Measurements from ENCODE around the gene HSPG2.
"Not testable (repeated sequence)": the region's sequence is repeated elsewhere in the genome, so short reads cannot be mapped to it uniquely, and the experiment has no call there.

Gene HSPG2

GRCh38 chr1:21935891-21936365 lies 1.2 kb downstream of the HSPG2 start:
- FAIRE-seq (no peak), DNase-seq (ENCODE audit: extremely low spot score, insufficient read length, low read depth) (no peak)

- DNase-seq (ENCODE audit: extremely low spot score, insufficient read length, low read depth) (no peak), FAIRE-seq (no peak)
Measured at GRCh38 chr1:21935393-21935804, 1.7 kb downstream of the HSPG2 start.

- FAIRE-seq (no peak), DNase-seq (ENCODE audit: extremely low spot score, insufficient read length, low read depth) (no peak)
Measured at GRCh38 chr1:21933397-21934248, 3.5 kb downstream of the HSPG2 start.

DNA sequence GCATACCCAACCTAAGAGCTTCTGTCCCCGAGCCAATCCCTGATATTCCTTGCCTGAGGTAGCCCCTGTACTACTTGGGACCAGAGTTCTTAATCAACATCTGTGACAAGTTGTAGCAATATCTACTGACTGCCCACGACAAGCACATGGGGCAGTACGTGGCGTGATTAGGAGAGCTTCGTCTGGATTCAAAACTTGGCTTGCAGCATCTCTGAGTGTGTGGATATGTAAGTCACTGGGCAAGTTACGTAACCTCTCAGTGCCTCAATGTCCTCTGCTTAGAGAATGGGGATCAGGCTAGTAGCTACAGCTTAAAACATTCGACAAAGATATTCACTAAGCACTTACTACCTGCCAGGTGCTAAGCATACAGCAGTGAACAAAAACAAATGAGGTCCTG lies 5.0 kb downstream of the HSPG2 start:
- no peak for DNase-seq (ENCODE audit: extremely low spot score, insufficient read length, low read depth)
- FAIRE-seq = no peak

- DNase-seq (ENCODE audit: extremely low spot score, insufficient read length, low read depth) = no peak
Measured at GRCh38 chr1:21931171-21932093, 5.7 kb downstream of the HSPG2 start.

GRCh38 chr1:21930629-21931170 lies 6.4 kb downstream of the HSPG2 start:
- DNase-seq (ENCODE audit: extremely low spot score, insufficient read length, low read depth) = no peak
- FAIRE-seq = no peak

More at GRCh38 chr1:21931171-21932093, 5.7 kb downstream of the HSPG2 start:
- FAIRE-seq = no peak

DNA sequence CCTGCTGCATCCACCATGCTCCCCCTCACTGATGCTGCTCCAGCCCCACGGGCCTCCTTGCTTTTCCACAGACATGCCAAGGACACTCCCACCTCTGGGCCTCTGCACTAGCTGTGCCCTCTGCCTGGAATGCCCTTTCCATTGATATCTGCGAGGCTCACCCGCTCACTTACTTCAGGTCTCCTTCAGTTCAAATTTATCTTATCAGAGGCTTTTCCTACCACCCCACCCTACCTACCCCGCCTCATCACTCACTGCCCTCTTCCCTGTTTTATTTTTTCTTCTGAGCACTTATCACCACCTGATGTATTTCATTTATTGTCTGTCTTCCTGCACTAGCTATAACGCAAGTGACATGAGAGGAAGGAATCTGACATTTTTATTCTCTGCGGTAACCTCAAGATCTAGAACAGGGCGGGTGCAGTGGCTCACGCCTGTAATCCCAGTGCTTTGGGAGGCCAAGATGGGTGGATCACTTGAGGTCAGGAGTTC lies 7.0 kb downstream of the HSPG2 start:
- FAIRE-seq = no peak
- DNase-seq (ENCODE audit: extremely low spot score, insufficient read length, low read depth) = no peak

GRCh38 chr1:21927533-21928237 lies 9.4 kb downstream of the HSPG2 start:
- FAIRE-seq = no peak
- no peak for DNase-seq (ENCODE audit: extremely low spot score, insufficient read length, low read depth)

- DNase-seq (ENCODE audit: extremely low spot score, insufficient read length, low read depth) (no peak), FAIRE-seq (no peak)
Measured at GRCh38 chr1:21926814-21927532, 10.1 kb downstream of the HSPG2 start.

DNA sequence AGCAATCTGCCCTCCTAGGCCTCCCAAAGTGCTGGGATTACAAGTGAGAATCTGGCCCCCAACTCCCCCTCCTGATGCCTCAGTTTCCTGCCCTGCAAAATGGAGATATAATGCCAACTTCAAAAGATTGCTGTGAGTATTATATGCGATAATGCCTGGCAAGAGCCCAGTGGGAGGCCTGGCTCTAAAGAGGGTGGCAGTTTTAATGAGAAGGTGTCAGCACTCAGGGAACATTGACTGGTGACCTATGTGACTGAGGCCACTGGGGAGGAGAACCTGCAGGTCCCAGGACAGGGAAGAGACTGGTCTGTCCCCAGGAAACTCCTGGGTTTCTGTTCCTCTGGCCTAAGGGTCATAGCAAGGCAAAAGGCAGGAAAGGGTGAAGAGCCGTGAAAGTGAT lies 11.0 kb downstream of the HSPG2 start:
- no peak for FAIRE-seq

GRCh38 chr1:21925334-21925940 lies 11.7 kb downstream of the HSPG2 start:
- DNase-seq (ENCODE audit: extremely low spot score, insufficient read length, low read depth) (no peak), FAIRE-seq (no peak)

More for the DNA sequence above, 11.0 kb downstream of the HSPG2 start:
- DNase-seq (ENCODE audit: extremely low spot score, insufficient read length, low read depth) = no peak

DNA sequence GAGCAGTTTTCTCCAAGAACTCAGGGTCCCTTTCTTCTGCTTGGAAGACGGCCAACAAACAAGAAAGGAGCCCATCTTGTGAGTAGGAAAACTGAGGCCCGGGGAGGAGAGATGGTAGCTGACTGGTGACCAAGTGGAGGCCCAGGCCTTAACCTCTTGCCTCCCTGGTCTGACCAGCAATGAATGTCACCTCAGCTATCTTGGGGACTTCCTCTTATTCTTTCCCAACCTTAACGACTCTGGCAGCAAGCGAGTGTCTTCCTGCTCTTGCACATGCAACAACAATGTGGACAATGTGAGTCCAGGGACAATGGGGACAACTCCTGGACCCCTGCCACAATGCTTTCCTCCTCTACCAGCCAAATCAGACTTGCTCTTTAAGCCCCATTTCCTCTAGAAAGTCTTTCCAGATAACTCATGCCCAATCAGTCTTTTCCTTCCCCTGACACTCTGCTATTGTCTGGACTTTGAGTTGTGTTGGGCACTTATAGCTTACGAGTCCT lies 12.6 kb downstream of the HSPG2 start:
- no peak for DNase-seq (ENCODE audit: extremely low spot score, insufficient read length, low read depth)
- FAIRE-seq = no peak

DNA sequence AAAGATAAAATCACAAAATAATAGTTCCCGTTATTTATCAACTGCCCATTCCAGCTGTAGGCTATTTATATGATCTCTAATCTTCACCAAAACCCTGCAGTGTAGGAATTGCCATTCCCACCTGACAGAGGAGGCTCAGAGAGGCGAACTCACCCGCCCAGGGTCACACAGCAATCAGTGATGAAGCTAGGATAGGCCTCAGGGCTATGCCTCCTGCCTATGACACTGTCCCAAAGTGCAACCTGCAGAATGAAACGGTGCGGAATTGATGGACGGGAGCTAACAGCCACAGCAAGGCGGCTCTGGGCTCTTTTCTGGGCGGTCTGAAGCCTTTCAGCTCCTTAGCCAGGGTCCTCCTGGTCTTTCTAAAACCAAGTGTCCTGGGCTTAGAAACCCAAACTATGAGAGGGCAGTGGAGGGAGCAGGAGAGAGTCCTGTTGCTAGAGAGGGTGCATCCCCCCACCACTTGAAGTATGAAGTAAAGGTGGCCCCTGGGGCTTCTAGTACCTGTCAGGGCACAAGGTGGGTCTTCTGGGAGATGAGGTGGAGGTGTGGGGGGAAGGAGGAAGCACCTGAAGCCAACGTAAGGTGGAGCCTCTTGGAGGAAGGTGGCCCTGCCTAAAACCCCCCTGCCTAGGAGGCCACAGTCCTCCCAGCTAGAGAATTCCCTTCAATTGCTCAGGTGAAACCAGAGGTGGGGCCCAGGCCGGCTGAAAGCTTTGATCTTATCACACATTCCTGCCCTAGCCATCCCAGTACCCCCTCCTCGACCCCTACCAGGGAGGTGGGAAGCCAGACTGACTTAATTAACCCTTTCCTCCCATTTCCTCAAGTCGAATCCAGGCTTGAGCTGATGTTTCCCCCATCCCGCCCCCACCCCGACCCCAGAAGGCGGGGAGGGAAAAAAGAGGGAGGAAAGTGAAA lies 14.8 kb downstream of the HSPG2 start:
- FAIRE-seq (no peak), DNase-seq (ENCODE audit: extremely low spot score, insufficient read length, low read depth) (no peak)

DNA sequence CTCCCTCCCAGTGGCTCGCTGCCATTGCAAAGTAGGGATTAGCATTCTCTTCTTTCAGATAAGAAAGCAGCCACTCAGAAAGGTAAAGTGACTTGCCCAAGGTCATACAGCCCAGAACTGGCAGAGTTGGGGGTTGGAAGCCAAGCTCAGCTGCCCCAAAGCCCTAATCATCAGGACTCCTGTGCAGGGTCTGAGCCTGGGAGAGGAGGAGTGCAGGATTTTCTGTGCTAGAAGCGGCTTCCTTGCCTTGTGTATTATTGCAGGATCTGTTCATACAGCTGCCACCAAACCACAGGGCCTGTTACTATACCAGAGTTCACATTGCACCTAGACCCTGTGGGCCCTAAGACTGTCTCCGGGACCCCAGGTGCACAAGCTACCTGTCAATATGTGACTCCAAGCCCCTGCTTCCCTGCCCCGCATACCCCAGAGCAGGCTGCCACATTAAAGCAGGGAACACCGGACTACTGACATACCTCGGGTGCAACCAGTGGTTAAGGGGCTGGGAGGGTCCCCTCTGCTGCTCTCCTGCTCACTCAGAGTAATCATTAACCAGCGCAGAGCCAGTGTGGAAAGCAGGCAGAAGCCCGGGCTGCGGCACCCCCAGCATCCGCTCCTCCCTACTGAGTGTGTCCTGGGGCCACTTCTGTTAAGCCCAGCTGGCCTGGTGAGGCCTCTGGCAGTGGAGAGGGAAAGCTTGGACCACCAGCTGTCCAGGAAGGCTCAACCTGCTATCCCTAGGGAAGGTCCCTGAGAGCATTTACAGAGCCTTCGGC lies 15.8 kb downstream of the HSPG2 start:
- DNase-seq (ENCODE audit: extremely low spot score, insufficient read length, low read depth) (no peak), FAIRE-seq (no peak)

GRCh38 chr1:21919520-21919919 lies 17.6 kb downstream of the HSPG2 start:
- no peak for FAIRE-seq
- no peak for DNase-seq (ENCODE audit: extremely low spot score, insufficient read length, low read depth)

GRCh38 chr1:21917239-21917631 lies 19.9 kb downstream of the HSPG2 start:
- FAIRE-seq; DNase-seq (ENCODE audit: extremely low spot score, insufficient read length, low read depth): not testable (repeated sequence)

Measured in GM18507 (cell line).